Activated CD4-positive, alpha-beta T cell treated with anti-CD3 and anti-CD28 coated beads, Interleukin-2, amount 10 ng/mL, durations not matched to agents 7 days and 5 days (primary cell): Measurements from ENCODE around the gene APOE. TPM values are rescaled to one million over a fixed set of nuclear protein-coding genes. Genes with fewer than 3 reads are reported as not detected.
"Not testable (repeated sequence)": the region's sequence is repeated elsewhere in the genome, so short reads cannot be mapped to it uniquely, and the experiment has no call there.

Experiments
- CTCF ChIA-PET: fragments of 350-600 bp; sonication (Branson Sonifier 250); formaldehyde crosslinking; loops from one replicate; lab custom pipeline; 2021; ENCODE audit warnings: antibody characterized with exemption; lab: Charles Lee
- POLR2A ChIA-PET: fragments of 350-600 bp; sonication (Branson Sonifier 250); formaldehyde crosslinking; loops from one replicate; lab custom pipeline; 2021; ENCODE audit warnings: antibody characterized with exemption; lab: Charles Lee
- DNase-seq: peaks from one replicate; pipeline ENCODE4 v3.0.0-alpha.2; 2020
- H3K27ac Mint-ChIP-seq: one replicate; pipeline ENCODE4 v1.8.0; 2021; ENCODE audit warnings: mild to moderate bottlenecking, moderate library complexity, mixed read lengths
- H3K27me3 Mint-ChIP-seq: one replicate; pipeline ENCODE4 v1.8.0; 2021; ENCODE audit warnings: mixed read lengths
- H3K36me3 Mint-ChIP-seq: one replicate; pipeline ENCODE4 v1.8.0; 2021; ENCODE audit warnings: low read depth, mixed read lengths
- H3K4me1 Mint-ChIP-seq: one replicate; pipeline ENCODE4 v1.8.0; 2021; ENCODE audit warnings: mixed read lengths
- H3K4me3 Mint-ChIP-seq: one replicate; pipeline ENCODE4 v1.8.0; 2021; ENCODE audit warnings: mild to moderate bottlenecking, moderate library complexity, mixed read lengths
- H3K9me3 Mint-ChIP-seq: one replicate; pipeline ENCODE4 v1.8.0; 2021; ENCODE audit warnings: mixed read lengths
- total RNA-seq, 2 experiments: library from RNA; stranded (reverse); gene quantifications; one replicate each; pipeline ENCODE4 v1.2.3, GENCODE V29; 2021

Gene APOE
- total RNA-seq, 2 experiments from 2014 or later: 0.45 to 0.75 TPM

DNA sequence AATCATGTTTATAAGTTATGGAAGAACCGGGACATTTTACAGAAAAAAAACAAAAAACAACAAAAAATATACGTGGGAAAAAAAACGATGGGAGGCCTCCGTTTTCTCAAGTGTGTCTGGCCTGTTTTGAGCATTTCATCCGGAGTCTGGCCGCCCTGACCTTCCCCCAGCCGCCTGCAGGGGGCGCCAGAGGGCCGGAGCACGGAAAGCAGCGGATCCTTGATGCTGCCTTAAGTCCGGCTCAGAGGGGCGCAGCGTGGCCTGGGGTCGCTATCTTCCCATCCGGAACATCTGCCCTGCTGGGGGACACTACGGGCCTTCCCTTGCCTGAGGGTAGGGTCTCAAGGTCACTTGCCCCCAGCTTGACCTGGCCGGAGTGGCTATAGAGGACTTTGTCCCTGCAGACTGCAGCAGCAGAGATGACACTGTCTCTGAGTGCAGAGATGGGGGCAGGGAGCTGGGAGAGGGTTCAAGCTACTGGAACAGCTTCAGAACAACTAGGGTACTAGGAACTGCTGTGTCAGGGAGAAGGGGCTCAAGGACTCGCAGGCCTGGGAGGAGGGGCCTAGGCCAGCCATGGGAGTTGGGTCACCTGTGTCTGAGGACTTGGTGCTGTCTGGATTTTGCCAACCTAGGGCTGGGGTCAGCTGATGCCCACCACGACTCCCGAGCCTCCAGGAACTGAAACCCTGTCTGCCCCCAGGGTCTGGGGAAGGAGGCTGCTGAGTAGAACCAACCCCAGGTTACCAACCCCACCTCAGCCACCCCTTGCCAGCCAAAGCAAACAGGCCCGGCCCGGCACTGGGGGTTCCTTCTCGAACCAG, 1.8 kb upstream of the APOE start:
- ChIA-PET POLR2A (no interaction called here), CTCF (interaction anchor here (0.9 to 1.8 kb wide), 8 partner anchors 9 to 220 kb away, joined by 3 to 5 read pairs (median 3); partner anchors contain the start of gene APOC1)

DNA sequence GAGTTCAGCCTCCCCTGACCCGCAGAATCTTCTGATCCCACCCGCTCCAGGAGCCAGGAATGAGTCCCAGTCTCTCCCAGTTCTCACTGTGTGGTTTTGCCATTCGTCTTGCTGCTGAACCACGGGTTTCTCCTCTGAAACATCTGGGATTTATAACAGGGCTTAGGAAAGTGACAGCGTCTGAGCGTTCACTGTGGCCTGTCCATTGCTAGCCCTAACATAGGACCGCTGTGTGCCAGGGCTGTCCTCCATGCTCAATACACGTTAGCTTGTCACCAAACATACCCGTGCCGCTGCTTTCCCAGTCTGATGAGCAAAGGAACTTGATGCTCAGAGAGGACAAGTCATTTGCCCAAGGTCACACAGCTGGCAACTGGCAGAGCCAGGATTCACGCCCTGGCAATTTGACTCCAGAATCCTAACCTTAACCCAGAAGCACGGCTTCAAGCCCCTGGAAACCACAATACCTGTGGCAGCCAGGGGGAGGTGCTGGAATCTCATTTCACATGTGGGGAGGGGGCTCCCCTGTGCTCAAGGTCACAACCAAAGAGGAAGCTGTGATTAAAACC, 1.1 kb upstream of the APOE start:
- H3K36me3 Mint-ChIP-seq: peaks cover 10% of the 10 kb centered on the region
- ChIA-PET POLR2A (interaction anchor here (0.7 kb wide), 1 partner anchor 26 kb away, joined by 3 read pairs; no protein-coding TSS in a partner anchor), CTCF (interaction anchor here (0.9 to 1.8 kb wide), 5 partner anchors 10 to 203 kb away, joined by 3 to 5 read pairs (median 3); partner anchors contain the start of gene APOC1)
- no peak overlapping the region for H3K27ac Mint-ChIP-seq
- peaks cover 18% of the 10 kb centered on the region for H3K27me3 Mint-ChIP-seq
- peaks cover 11% of the 10 kb centered on the region for H3K4me1 Mint-ChIP-seq
- no peak for DNase-seq
- H3K4me3 Mint-ChIP-seq: no peak overlapping the region
- H3K9me3 Mint-ChIP-seq: no peaks in the 10 kb centered on the region

More for the DNA sequence above, 1.8 kb upstream of the APOE start:
- peaks cover 18% of the 10 kb centered on the region for H3K27me3 Mint-ChIP-seq
- peaks cover 11% of the 10 kb centered on the region for H3K4me1 Mint-ChIP-seq
- H3K9me3 Mint-ChIP-seq: no peaks in the 10 kb centered on the region
- DNase-seq: peak; percentile 74
- no peak overlapping the region for H3K27ac Mint-ChIP-seq
- no peak overlapping the region for H3K4me3 Mint-ChIP-seq
- peaks cover 10% of the 10 kb centered on the region for H3K36me3 Mint-ChIP-seq

DNA sequence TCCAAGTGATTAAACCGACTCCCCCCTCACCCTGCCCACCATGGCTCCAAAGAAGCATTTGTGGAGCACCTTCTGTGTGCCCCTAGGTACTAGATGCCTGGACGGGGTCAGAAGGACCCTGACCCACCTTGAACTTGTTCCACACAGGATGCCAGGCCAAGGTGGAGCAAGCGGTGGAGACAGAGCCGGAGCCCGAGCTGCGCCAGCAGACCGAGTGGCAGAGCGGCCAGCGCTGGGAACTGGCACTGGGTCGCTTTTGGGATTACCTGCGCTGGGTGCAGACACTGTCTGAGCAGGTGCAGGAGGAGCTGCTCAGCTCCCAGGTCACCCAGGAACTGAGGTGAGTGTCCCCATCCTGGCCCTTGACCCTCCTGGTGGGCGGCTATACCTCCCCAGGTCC, 2.0 kb downstream of the APOE start:
- ChIA-PET CTCF (interaction anchor here (0.6 to 0.8 kb wide), 3 partner anchors 46 to 452 kb away, joined by 3 to 4 read pairs (median 3); no protein-coding TSS in a partner anchor), POLR2A (no interaction called here)
- no peak for DNase-seq
- Mint-ChIP-seq H3K4me1 (peaks cover 11% of the 10 kb centered on the region), H3K36me3 (peaks cover 3% of the 10 kb centered on the region), H3K4me3 (no peak overlapping the region), H3K27ac (no peak overlapping the region), H3K27me3 (peaks cover 25% of the 10 kb centered on the region), H3K9me3 (no peaks in the 10 kb centered on the region)

DNA sequence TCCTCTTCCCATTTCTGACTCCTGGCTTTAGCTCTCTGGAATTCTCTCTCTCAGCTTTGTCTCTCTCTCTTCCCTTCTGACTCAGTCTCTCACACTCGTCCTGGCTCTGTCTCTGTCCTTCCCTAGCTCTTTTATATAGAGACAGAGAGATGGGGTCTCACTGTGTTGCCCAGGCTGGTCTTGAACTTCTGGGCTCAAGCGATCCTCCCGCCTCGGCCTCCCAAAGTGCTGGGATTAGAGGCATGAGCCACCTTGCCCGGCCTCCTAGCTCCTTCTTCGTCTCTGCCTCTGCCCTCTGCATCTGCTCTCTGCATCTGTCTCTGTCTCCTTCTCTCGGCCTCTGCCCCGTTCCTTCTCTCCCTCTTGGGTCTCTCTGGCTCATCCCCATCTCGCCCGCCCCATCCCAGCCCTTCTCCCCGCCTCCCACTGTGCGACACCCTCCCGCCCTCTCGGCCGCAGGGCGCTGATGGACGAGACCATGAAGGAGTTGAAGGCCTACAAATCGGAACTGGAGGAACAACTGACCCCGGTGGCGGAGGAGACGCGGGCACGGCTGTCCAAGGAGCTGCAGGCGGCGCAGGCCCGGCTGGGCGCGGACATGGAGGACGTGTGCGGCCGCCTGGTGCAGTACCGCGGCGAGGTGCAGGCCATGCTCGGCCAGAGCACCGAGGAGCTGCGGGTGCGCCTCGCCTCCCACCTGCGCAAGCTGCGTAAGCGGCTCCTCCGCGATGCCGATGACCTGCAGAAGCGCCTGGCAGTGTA, 2.7 kb downstream of the APOE start:
- ChIA-PET CTCF (interaction anchor here (0.8 to 1.0 kb wide), 2 partner anchors 45 to 46 kb away, joined by 3 to 4 read pairs; no protein-coding TSS in a partner anchor), POLR2A (no interaction called here)
- H3K4me3 Mint-ChIP-seq: no peak overlapping the region
- peaks cover 11% of the 10 kb centered on the region for H3K4me1 Mint-ChIP-seq
- no peak for DNase-seq
- H3K27ac Mint-ChIP-seq: no peak overlapping the region
- H3K9me3 Mint-ChIP-seq: no peaks in the 10 kb centered on the region
- H3K27me3 Mint-ChIP-seq: peaks cover 29% of the 10 kb centered on the region
- peaks cover 2% of the 10 kb centered on the region for H3K36me3 Mint-ChIP-seq

DNA sequence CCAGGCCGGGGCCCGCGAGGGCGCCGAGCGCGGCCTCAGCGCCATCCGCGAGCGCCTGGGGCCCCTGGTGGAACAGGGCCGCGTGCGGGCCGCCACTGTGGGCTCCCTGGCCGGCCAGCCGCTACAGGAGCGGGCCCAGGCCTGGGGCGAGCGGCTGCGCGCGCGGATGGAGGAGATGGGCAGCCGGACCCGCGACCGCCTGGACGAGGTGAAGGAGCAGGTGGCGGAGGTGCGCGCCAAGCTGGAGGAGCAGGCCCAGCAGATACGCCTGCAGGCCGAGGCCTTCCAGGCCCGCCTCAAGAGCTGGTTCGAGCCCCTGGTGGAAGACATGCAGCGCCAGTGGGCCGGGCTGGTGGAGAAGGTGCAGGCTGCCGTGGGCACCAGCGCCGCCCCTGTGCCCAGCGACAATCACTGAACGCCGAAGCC, 3.3 kb downstream of the APOE start:
- Mint-ChIP-seq H3K27ac (no peak overlapping the region), H3K4me3 (no peak overlapping the region), H3K36me3 (no peaks in the 10 kb centered on the region), H3K27me3 (peaks cover 34% of the 10 kb centered on the region), H3K4me1 (peaks cover 12% of the 10 kb centered on the region), H3K9me3 (no peaks in the 10 kb centered on the region)
- POLR2A ChIA-PET: no interaction called here
- CTCF ChIA-PET: interaction anchor here (1.0 to 1.2 kb wide), 2 partner anchors 45 to 151 kb away, joined by 3 to 4 read pairs; no protein-coding TSS in a partner anchor
- DNase-seq: no peak

DNA sequence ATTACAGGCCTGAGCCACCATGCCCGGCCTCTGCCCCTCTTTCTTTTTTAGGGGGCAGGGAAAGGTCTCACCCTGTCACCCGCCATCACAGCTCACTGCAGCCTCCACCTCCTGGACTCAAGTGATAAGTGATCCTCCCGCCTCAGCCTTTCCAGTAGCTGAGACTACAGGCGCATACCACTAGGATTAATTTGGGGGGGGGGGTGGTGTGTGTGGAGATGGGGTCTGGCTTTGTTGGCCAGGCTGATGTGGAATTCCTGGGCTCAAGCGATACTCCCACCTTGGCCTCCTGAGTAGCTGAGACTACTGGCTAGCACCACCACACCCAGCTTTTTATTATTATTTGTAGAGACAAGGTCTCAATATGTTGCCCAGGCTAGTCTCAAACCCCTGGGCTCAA, 4.2 kb downstream of the APOE start:
- POLR2A ChIA-PET: no interaction called here
- H3K27me3 Mint-ChIP-seq: peaks cover 42% of the 10 kb centered on the region

DNA sequence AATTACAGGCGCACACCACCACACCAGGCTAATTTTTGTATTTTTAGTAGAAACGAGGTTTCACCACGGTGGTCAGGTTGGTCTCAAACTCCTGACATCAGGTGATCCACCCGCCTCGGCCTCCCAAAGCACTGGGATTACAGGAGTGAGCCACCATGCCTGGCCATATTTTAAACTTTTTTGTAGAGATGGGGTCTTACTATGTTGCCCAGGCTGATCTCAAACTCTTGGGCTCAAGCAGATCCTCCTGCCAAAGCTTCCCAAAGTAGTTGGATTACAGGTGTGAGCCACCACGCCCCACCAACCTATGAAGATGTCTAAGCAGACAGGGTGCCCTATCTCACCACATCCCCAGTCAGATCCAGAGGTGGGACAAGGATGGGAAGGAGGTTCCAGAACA, 6.3 kb downstream of the APOE start:
- peaks cover 28% of the 10 kb centered on the region for H3K27me3 Mint-ChIP-seq
- DNase-seq, POLR2A ChIA-PET, H3K9me3 Mint-ChIP-seq, H3K4me3 Mint-ChIP-seq, H3K36me3 Mint-ChIP-seq, H3K27ac Mint-ChIP-seq: not testable (repeated sequence)
- peaks cover 13% of the 10 kb centered on the region for H3K4me1 Mint-ChIP-seq
- CTCF ChIA-PET: interaction anchor here (0.7 to 1.4 kb wide), 3 partner anchors 13 to 95 kb away, joined by 3 read pairs; no protein-coding TSS in a partner anchor

More for the DNA sequence above, 4.2 kb downstream of the APOE start:
- peaks cover 19% of the 10 kb centered on the region for H3K4me1 Mint-ChIP-seq
- H3K9me3 Mint-ChIP-seq: no peaks in the 10 kb centered on the region
- DNase-seq: no peak
- no peaks in the 10 kb centered on the region for H3K36me3 Mint-ChIP-seq
- CTCF ChIA-PET: interaction anchor here (0.6 to 1.2 kb wide), 2 partner anchors 150 to 368 kb away, joined by 3 read pairs; no protein-coding TSS in a partner anchor
- no peak overlapping the region for H3K4me3 Mint-ChIP-seq
- no peak overlapping the region for H3K27ac Mint-ChIP-seq

DNA sequence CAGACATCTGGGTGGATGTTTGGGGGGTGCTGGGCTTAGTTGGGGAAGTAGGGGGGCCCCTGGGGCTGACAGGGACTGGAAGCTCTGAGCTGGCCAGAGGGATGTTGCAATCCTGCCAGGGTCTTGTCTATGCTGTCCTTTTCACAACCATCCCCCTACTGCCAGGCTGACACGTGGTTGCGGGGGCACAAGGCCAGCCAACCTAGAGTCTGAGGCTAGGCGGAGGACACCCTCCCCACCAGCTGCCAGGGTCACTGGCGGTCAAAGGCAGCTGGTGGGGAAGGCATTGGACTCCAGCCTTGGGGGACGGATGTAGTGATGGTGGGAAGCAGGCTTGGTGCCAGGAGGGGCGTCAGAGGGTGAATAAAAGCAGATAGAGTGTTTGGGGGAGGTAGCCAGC, 7.3 kb downstream of the APOE start:
- ChIA-PET POLR2A (no interaction called here), CTCF (interaction anchor here (1.2 kb wide), 1 partner anchor 10 kb away, joined by 3 read pairs; no protein-coding TSS in a partner anchor)
- Mint-ChIP-seq H3K27me3 (peaks cover 26% of the 10 kb centered on the region), H3K36me3 (no peaks in the 10 kb centered on the region), H3K4me1 (peaks cover 13% of the 10 kb centered on the region), H3K27ac (no peak overlapping the region), H3K9me3 (no peaks in the 10 kb centered on the region), H3K4me3 (no peak overlapping the region)
- no peak for DNase-seq

DNA sequence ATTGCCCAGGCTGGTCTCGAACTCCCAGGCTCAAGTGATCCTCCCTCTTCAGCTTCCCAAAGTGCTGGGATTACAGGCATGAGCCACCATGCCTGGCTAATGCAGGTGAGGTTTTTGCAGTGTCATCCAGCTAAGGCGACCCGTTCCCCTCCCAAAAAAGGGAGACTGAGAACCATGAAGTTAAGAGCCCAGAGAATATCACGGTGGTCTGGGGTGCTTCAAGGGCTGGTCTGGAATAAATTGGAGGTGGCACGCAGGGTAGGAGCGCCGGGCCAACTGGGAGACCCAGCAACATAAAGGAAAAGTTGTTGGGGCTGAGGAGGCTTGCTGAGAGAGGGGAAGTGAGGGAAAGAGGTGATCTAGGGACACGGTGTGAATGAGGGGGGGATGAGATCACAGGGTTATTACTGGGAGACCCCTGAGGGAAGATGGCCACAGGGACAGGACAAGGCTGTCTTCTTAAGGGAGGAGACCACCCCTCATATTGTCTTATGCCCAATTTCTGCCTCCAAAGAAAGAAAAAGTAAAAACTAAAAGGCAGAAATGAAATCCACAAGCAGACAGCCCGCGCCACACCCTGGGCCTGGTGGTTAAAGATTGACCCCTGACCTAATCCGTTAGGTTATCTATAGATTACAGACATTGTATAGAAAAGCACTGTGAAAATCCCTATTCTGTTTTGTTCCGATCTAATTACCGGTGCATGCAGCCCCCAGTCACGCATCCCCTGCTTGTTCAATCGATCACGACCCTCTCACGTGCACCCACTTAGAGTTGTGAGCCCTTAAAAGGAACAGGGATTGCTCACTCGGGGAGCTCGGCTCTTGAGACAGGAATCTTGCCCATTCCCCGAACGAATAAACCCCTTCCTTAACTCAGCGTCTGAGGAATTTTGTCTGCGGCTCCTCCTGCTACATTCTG, 8.2 kb downstream of the APOE start:
- peak overlapping the region; percentile 78 for H3K27ac Mint-ChIP-seq

DNA sequence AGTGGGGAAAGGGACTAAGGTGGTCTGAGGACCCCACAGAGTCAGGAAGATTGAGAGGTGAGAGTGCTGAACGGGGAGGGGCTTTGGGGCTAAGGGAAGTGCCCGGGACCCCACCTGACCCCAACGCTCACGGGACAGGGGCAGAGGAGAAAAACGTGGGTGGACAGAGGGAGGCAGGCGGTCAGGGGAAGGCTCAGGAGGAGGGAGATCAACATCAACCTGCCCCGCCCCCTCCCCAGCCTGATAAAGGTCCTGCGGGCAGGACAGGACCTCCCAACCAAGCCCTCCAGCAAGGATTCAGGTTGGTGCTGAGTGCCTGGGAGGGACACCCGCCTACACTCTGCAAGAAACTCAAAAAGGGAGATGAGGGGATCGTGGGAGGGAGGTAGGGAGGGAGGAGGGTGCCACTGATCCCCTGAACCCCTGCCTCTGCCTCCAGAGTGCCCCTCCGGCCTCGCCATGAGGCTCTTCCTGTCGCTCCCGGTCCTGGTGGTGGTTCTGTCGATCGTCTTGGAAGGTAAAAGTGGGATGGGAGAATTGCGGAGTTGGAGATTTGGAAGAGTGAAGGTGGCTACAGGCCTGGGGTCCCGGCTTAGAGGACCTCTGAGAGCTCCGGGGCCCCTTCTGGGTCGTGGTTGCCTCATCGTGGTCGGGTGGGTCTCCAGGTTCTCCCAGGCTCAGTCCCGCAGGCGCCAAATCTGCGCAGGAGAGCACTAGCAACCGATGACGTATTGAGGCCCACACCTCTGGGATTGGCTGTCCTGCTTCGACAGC, 9.0 kb downstream of the APOE start, which contains the start of gene APOC1:
Gene APOC1 (plus strand): TSS at position 176 of the 774 bp plus-strand sequence. CDS start 284 bp downstream, at position 460.
- Mint-ChIP-seq H3K4me3 (peak within 1 kb of the TSS; percentile 88), H3K27ac (peak within 1 kb of the TSS; percentile 91), H3K27me3 (peaks cover 26% of the 10 kb centered on the region), H3K4me1 (peaks cover 13% of the 10 kb centered on the region)
- H3K9me3 Mint-ChIP-seq, H3K36me3 Mint-ChIP-seq: not testable (repeated sequence)
- peak; percentile 84 for DNase-seq
- CTCF ChIA-PET: interaction anchor here (0.6 to 0.7 kb wide), 2 partner anchors 11 to 778 kb away, joined by 3 read pairs; no protein-coding TSS in a partner anchor
- POLR2A ChIA-PET: interaction anchor here (0.5 kb wide), 1 partner anchor 10 kb away, joined by 4 read pairs; no protein-coding TSS in a partner anchor

More for the DNA sequence above, 8.2 kb downstream of the APOE start:
- peak overlapping the region; percentile 88 for H3K4me3 Mint-ChIP-seq
- DNase-seq, H3K9me3 Mint-ChIP-seq, POLR2A ChIA-PET, H3K36me3 Mint-ChIP-seq: not testable (repeated sequence)
- H3K27me3 Mint-ChIP-seq: peaks cover 26% of the 10 kb centered on the region
- CTCF ChIA-PET: interaction anchor here (0.6 to 1.2 kb wide), 2 partner anchors 11 to 778 kb away, joined by 3 read pairs; no protein-coding TSS in a partner anchor
- peaks cover 13% of the 10 kb centered on the region for H3K4me1 Mint-ChIP-seq
